HepG2 (cell line): ENCODE measurements around the gene ZNF213. TPM values are rescaled to one million over a fixed set of nuclear protein-coding genes. Genes with fewer than 3 reads are reported as not detected.
A peak's percentile ranks its signal among the peaks of the same experiment; 100 is the strongest.

Experiments
- CBFB ChIP-seq: sonication (generic); formaldehyde crosslinking; IDR thresholded peaks from 2 replicates; pipeline ENCODE4 v1.4.0; 2020; ENCODE audit warnings: missing genetic modification reagents
- ELF4 ChIP-seq: sonication (generic); formaldehyde crosslinking; IDR thresholded peaks from 2 replicates; pipeline ENCODE4 v1.5.0; 2020; ENCODE audit warnings: missing genetic modification reagents, mild to moderate bottlenecking, moderate library complexity, borderline replicate concordance
- HMG20A ChIP-seq: IDR thresholded peaks from 2 replicates; pipeline ENCODE4 v1.6.1; 2016; ENCODE audit warnings: borderline replicate concordance
- HNRNPK ChIP-seq: fragments of 200-400 bp; formaldehyde crosslinking; IDR thresholded peaks from 2 replicates; pipeline ENCODE4 v1.6.1; 2018; ENCODE audit warnings: low read length, low read depth, moderate library complexity, mild to moderate bottlenecking; ENCODE audit not compliant: poor library complexity, severe bottlenecking
- RORA ChIP-seq: sonication (generic); formaldehyde crosslinking; IDR thresholded peaks from 2 replicates; pipeline ENCODE4 v1.5.0; 2020; ENCODE audit warnings: mild to moderate bottlenecking, missing genetic modification reagents, moderate library complexity
- SMC3 ChIP-seq: IDR thresholded peaks from 2 replicates; pipeline ENCODE4 v1.6.1; 2011; ENCODE audit warnings: low read length, improper control_type of control experiment
- TP53 ChIP-seq: sonication (generic); formaldehyde crosslinking; conservative IDR thresholded peaks from 2 replicates; pipeline ENCODE4 v1.4.0; 2020; ENCODE audit warnings: missing genetic modification reagents
- ZBTB38 ChIP-seq: sonication (generic); formaldehyde crosslinking; IDR thresholded peaks from 2 replicates; pipeline ENCODE4 v1.5.1; 2020; ENCODE audit warnings: mild to moderate bottlenecking, missing genetic modification reagents
- ZNF230 ChIP-seq: sonication (generic); formaldehyde crosslinking; IDR thresholded peaks from 2 replicates; pipeline ENCODE4 v1.4.0; 2020; ENCODE audit warnings: mild to moderate bottlenecking, missing genetic modification reagents
- ZNF337 ChIP-seq: sonication (generic); formaldehyde crosslinking; IDR thresholded peaks from 2 replicates; pipeline ENCODE4 v1.5.1; 2020; ENCODE audit warnings: missing genetic modification reagents, low read depth, mild to moderate bottlenecking, borderline replicate concordance
- ZNF563 ChIP-seq: sonication (generic); formaldehyde crosslinking; IDR thresholded peaks from 2 replicates; pipeline ENCODE4 v1.8.0; 2022; ENCODE audit warnings: mild to moderate bottlenecking, moderate library complexity, missing genetic modification reagents
- ZNF629 ChIP-seq: sonication (generic); formaldehyde crosslinking; conservative IDR thresholded peaks from 2 replicates; pipeline ENCODE4 v1.5.0; 2020; ENCODE audit warnings: missing genetic modification reagents
- ZNF839 ChIP-seq: sonication (generic); formaldehyde crosslinking; IDR thresholded peaks from 2 replicates; pipeline ENCODE4 v1.4.0; 2020; ENCODE audit warnings: missing genetic modification reagents, mild to moderate bottlenecking, borderline replicate concordance
- polyA plus RNA-seq, 8 experiments: library from polyadenylated mRNA; depleted of rRNA in 3 of 8; stranded (reverse) in 7 of 8; unstranded in 1 of 8; fragments of >200 nt; fragmentation: Illumina TruSeq in 4 of 8; extraction: Trizol in 4 of 8; gene quantifications; 2 replicates each; pipeline versions ENCODE4 v1.2.1 to v1.2.3, GENCODE V29; 2011 to 2016; ENCODE audit warnings: low read depth in 4 of 8, missing spikeins in 1 of 8, mixed read lengths in 1 of 8; ENCODE audit not compliant: insufficient read depth in 1 of 8
- total RNA-seq, 5 experiments: library from RNA; depleted of rRNA; stranded (reverse); fragments of >200 nt; fragmentation: Illumina TruSeq; extraction: Trizol; gene quantifications; 2 replicates each; pipeline ENCODE4 v1.2.3, GENCODE V29; 2016; ENCODE audit warnings: low read depth in 1 of 5
- TF ChIP-seq, protein P1 (sequence below): sonication (generic); formaldehyde crosslinking; IDR thresholded peaks from 2 replicates; pipeline ENCODE4 v1.8.0; 2022; ENCODE audit warnings: mild to moderate bottlenecking, missing genetic modification reagents
- TF ChIP-seq, protein P2 (sequence below): sonication (generic); formaldehyde crosslinking; IDR thresholded peaks from 2 replicates; pipeline ENCODE4 v1.4.0; 2020; ENCODE audit warnings: missing genetic modification reagents, borderline replicate concordance
- TF ChIP-seq, protein P3 (sequence below): sonication (generic); formaldehyde crosslinking; IDR thresholded peaks from 2 replicates; pipeline ENCODE4 v1.4.0; 2020; ENCODE audit warnings: mild to moderate bottlenecking, low read depth, missing genetic modification reagents
- TF ChIP-seq, protein P4 (sequence below): sonication (generic); formaldehyde crosslinking; IDR thresholded peaks from 2 replicates; pipeline ENCODE4 v1.4.0; 2020; ENCODE audit warnings: mild to moderate bottlenecking, missing genetic modification reagents
- TF ChIP-seq, protein P5 (sequence below): sonication (generic); formaldehyde crosslinking; IDR thresholded peaks from 2 replicates; pipeline ENCODE4 v1.5.1; 2020; ENCODE audit warnings: missing genetic modification reagents, mild to moderate bottlenecking, borderline replicate concordance
- TF ChIP-seq, protein P6 (sequence below): sonication (generic); formaldehyde crosslinking; IDR thresholded peaks from 2 replicates; pipeline ENCODE4 v1.4.0; 2020; ENCODE audit warnings: mild to moderate bottlenecking, missing genetic modification reagents

Gene ZNF213
- total and polyA plus RNA-seq, 2 of the 13 experiments (the other 11 are each of a cell fraction or from before 2014, with no cell fraction given), result 0.59 to 0.97 TPM

DNA sequence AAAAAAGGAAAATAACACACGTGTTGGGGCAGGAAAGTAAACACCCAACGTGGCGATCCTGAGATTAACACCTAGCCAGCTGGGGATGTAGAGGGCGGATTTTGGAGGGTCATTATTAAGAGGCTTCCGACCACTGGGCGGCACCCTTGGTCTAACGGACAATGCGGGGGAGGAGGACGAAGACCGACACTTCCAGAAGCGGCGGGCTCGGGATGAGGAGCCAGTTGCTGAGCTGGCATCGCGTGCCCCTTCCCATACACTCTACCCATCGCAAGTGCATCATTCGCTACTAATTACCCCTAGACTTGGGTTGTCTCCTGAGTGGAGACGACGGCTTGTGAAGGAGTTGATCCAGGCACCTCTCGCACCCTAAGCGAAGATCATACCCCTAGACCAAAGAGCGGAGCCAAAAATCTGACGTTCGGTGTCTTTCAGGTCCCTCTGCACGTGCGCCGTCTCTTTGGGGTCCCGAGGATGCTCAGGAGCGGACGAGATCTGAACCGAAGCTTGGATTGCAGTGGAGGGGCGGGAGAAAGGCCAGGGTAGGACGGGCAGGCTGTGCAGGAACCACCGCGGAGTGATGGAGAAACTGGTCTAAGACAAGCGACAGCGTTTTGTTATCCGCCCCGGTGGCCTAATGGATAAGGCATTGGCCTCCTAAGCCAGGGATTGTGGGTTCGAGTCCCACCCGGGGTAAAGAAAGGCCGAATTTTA lies 17.6 kb downstream of the ZNF213 start (continued):
- TF ChIP-seq ZNF563, result 0 out of 2 replicates have a peak, but pooled peaks have one; percentile 25
- no peak for TF ChIP-seq ZNF337
- TF ChIP-seq HNRNPK, result no peak
- TF ChIP-seq ZBTB38 (CRISPR knock-in tag), result peak; percentile 75
- 0 out of 2 replicates have a peak, but pooled peaks have one; percentile 55 for TF ChIP-seq TP53
- TF ChIP-seq ZNF839 (CRISPR knock-in tag), result no peak
- TF ChIP-seq, protein P1, sequence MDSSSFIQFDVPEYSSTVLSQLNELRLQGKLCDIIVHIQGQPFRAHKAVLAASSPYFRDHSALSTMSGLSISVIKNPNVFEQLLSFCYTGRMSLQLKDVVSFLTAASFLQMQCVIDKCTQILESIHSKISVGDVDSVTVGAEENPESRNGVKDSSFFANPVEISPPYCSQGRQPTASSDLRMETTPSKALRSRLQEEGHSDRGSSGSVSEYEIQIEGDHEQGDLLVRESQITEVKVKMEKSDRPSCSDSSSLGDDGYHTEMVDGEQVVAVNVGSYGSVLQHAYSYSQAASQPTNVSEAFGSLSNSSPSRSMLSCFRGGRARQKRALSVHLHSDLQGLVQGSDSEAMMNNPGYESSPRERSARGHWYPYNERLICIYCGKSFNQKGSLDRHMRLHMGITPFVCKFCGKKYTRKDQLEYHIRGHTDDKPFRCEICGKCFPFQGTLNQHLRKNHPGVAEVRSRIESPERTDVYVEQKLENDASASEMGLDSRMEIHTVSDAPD, result no peak
- peak; percentile 45; the same call in 1 of the 2 replicates for TF ChIP-seq ZNF629 (CRISPR knock-in tag)
- TF ChIP-seq RORA (CRISPR knock-in tag), result 0 out of 2 replicates have a peak, but pooled peaks have one; percentile 29
- TF ChIP-seq, protein P2, sequence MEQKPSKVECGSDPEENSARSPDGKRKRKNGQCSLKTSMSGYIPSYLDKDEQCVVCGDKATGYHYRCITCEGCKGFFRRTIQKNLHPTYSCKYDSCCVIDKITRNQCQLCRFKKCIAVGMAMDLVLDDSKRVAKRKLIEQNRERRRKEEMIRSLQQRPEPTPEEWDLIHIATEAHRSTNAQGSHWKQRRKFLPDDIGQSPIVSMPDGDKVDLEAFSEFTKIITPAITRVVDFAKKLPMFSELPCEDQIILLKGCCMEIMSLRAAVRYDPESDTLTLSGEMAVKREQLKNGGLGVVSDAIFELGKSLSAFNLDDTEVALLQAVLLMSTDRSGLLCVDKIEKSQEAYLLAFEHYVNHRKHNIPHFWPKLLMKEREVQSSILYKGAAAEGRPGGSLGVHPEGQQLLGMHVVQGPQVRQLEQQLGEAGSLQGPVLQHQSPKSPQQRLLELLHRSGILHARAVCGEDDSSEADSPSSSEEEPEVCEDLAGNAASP (CRISPR knock-in tag), result peak; percentile 60
- peak; percentile 89; the same call in 1 of the 2 replicates for TF ChIP-seq ZNF230 (CRISPR knock-in tag)
- TF ChIP-seq, protein P3, sequence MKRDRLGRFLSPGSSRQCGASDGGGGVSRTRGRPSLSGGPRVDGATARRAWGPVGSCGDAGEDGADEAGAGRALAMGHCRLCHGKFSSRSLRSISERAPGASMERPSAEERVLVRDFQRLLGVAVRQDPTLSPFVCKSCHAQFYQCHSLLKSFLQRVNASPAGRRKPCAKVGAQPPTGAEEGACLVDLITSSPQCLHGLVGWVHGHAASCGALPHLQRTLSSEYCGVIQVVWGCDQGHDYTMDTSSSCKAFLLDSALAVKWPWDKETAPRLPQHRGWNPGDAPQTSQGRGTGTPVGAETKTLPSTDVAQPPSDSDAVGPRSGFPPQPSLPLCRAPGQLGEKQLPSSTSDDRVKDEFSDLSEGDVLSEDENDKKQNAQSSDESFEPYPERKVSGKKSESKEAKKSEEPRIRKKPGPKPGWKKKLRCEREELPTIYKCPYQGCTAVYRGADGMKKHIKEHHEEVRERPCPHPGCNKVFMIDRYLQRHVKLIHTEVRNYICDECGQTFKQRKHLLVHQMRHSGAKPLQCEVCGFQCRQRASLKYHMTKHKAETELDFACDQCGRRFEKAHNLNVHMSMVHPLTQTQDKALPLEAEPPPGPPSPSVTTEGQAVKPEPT (CRISPR knock-in tag), result no peak
- TF ChIP-seq, protein P4, sequence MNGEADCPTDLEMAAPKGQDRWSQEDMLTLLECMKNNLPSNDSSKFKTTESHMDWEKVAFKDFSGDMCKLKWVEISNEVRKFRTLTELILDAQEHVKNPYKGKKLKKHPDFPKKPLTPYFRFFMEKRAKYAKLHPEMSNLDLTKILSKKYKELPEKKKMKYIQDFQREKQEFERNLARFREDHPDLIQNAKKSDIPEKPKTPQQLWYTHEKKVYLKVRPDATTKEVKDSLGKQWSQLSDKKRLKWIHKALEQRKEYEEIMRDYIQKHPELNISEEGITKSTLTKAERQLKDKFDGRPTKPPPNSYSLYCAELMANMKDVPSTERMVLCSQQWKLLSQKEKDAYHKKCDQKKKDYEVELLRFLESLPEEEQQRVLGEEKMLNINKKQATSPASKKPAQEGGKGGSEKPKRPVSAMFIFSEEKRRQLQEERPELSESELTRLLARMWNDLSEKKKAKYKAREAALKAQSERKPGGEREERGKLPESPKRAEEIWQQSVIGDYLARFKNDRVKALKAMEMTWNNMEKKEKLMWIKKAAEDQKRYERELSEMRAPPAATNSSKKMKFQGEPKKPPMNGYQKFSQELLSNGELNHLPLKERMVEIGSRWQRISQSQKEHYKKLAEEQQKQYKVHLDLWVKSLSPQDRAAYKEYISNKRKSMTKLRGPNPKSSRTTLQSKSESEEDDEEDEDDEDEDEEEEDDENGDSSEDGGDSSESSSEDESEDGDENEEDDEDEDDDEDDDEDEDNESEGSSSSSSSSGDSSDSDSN (CRISPR knock-in tag), result peak; percentile 87
- TF ChIP-seq, protein P5, sequence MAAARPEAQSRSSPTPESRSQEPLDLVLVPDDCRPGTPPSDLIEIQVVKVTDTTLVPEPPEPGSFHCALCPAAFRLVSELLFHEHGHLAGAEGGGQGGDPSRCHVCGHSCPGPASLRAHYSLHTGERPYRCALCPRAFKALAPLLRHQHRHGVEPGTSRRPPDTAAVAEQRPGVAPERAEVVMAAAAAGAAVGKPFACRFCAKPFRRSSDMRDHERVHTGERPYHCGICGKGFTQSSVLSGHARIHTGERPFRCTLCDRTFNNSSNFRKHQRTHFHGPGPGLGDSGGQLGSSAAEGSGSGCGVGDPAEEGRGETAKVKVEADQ (CRISPR knock-in tag), result 0 out of 2 replicates have a peak, but pooled peaks have one; percentile 23
- peak; percentile 8; the same call in 1 of the 2 replicates for TF ChIP-seq SMC3
- TF ChIP-seq ELF4 (CRISPR knock-in tag), result no peak
- no peak for TF ChIP-seq HMG20A (CRISPR knock-in tag)
- TF ChIP-seq CBFB (CRISPR knock-in tag), result peak; percentile 12; the same call in 1 of the 2 replicates
- TF ChIP-seq, protein P6, sequence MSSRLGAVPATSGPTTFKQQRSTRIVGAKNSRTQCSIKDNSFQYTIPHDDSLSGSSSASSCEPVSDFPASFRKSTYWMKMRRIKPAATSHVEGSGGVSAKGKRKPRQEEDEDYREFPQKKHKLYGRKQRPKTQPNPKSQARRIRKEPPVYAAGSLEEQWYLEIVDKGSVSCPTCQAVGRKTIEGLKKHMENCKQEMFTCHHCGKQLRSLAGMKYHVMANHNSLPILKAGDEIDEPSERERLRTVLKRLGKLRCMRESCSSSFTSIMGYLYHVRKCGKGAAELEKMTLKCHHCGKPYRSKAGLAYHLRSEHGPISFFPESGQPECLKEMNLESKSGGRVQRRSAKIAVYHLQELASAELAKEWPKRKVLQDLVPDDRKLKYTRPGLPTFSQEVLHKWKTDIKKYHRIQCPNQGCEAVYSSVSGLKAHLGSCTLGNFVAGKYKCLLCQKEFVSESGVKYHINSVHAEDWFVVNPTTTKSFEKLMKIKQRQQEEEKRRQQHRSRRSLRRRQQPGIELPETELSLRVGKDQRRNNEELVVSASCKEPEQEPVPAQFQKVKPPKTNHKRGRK (CRISPR knock-in tag), result no peak
